NCI-H2196 treated with DMSO at 0.1 percent for 48 hours (cell line): ENCODE measurements around the gene WWOX.

ENCODE experiments used
- DNase-seq: peaks from one replicate; lab custom pipeline; 2025; ENCODE audit not compliant: unreplicated experiment; lab: John Stamatoyannopoulos, UW

Gene WWOX

DNA sequence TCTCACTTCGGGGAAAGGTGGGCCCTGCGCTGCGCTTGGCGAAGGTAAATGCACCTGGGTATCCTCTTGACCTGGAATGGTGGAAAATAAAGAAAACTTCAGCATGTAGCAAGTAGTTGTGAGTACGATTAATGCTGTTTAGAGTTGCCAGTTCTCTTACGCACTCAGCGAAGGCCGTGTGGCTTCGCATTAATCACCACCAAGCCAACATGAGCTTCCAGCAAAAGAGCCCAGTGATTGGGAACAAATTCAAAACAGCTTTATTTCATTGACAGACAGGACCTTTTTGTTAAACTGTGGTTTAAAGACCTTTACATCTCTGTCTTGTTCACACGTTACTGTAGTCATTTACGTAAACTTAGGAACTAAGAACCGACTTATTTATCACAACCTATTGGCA, 969.7 kb downstream of the WWOX start:
- DNase-seq, result no peak

DNA sequence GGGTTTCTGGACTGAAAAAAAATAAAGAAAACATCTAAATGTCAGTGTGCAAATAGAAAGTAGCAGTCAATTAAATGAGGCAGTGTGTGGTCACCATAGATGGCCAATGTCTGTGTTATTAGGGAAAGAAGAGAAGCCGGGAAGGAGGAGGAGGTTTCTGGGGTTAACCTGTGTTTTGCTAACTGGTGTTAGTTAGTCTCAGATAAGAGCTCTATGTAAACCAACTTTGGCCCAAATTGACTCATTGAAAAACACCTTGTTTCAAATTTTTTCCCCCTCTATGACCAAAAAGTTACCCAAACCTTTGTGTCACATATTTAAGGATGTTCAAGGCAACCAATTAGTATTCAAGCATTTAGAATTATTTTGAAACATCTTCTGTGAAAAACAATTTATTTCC, 970.2 kb downstream of the WWOX start:
- no peak for DNase-seq

DNA sequence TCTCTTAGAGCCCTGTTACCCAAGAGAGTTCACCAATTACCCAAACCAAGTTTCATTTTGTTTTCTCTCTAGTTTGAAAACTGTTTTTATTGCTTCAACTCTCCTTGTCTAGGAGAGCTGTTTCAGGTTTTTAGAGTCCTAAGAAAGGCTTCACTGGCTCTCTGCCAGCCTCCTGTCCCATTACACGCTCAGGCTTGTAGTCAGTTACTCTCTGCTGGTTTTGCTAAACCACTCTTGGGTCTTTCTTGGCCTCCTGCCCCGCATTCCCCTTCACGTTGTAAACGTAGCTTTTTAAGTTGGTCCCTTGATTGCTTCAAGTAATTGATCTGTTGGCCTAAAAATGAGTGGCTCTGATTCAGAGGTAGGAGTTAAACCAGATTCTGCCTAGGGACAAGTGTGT, 972.0 kb downstream of the WWOX start:
- DNase-seq, result no peak

DNA sequence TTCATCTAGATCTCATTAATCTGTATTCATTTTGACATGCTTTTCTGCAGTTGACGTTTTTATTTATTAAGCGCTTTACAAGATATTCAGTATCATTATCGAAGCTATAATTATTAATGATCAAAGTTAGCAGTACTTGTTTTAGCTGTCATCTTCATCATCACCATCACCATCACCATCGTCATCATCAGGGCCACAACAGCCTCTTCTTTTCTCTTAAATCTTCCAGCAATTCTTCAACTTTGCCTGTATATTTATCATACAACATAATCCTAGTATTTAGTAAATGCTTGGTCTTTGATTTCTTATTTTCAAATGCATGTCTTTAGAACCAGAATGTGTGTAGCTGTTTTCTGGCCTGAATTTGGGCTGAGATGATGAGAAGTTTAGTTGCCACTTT, 973.1 kb downstream of the WWOX start:
- no peak for DNase-seq

DNA sequence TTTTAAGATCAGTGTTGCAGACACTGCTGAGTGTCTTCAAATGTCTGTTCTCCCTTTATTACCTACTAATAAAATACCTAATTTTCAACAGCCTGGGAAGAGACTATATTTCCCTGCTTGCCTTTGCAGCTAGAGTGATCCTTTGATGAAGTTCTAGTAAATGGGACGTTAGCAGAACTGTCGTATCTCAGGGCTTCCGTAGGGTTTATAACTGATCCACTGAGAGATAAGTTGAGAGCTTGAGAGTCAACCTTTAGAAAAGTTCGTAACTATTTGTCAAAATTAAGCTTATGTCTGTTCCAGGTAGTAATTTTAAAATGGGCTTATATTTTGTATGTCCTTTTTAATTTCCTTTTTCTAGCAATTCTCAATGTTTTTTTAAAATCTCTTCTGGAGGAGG, 974.1 kb downstream of the WWOX start:
- DNase-seq, result no peak

DNA sequence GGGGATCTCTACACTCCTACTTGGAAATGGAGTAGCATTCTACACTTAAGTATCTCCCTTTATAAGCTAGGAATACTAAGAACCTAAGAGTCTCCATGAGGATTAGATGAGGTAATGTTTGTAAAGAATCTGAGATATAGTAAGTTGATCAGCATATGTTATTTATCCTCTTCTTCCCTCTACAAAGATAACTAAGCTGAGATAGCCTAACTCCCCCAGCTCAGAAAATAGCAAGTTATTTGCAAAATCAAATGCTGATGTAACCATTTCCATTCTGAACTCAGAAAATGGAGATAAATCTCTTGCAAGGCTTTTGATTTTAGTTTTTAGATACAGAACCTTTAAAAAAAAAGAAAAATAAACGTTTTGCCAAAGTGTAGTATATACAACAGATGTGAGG, 975.1 kb downstream of the WWOX start:
- no peak for DNase-seq

DNA sequence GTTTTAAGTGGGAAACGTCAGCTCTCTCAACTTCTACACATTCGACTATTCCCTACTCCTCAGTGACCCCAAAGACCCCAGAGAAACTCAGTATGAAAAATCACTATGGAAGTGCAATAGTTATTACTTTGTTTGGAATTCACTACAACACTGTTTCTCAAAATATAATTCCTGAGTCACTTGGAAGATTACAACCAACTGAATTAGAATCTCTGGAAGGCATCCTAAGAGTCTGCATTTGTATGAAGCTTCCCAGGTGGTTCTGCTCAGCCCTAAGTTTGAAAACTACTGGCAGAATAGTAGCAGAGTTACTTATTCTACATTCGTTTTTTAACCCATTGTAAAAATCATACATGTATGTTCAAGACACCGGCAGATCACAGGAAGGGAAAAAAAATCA, 975.5 kb downstream of the WWOX start:
- no peak for DNase-seq

DNA sequence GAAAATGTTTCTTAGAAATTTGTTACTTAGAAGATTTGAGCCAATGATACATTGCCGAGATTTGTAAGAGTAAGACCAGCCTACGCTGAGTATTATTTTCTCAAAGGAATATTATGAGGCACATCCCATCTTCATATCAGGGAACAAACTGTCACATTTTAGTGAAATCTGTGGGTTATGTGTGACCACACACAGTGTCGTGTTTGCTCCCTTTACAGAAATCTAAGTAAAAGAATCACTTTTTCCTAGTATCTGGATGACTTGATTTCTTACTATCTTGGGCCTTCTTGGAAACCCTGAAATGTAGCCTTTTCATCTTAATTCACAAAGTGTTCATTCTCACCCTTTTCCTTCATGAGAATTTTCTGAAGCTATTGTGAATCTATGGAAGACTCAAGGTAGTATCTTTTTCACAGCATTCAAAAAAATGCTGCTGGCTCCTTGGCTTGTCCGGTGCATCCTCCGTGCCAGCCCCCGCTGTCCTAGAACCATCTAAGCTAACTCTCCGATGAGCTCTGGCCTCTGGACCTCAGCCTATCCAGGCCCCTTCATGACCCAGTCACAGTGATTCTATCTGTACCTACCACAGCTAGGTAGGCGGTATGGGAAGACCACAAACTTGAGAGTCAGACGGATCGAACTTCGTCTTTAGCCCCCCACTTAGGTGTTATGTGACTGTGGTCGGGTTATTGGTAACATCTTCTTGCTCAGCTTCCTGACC, 976.8 kb downstream of the WWOX start:
- DNase-seq, result no peak

DNA sequence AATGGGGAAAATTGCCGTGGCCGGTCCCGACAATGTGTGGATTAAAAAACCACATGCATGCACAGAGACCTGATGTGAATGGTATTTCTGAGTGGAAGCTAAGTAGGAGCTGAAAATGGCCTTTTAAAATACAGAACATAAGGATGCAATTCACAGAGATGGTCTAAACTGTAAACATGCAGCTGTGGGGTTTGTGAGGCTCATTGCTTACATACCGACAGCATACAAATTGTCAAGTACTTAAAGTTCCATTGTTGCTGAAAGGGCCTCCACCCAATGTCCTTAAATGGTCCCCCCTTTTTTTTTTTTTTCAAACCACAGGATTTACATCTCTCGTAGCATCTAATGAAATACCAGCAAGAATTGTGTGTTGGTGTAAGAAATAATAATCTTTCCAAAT, 977.9 kb downstream of the WWOX start:
- DNase-seq, result no peak

DNA sequence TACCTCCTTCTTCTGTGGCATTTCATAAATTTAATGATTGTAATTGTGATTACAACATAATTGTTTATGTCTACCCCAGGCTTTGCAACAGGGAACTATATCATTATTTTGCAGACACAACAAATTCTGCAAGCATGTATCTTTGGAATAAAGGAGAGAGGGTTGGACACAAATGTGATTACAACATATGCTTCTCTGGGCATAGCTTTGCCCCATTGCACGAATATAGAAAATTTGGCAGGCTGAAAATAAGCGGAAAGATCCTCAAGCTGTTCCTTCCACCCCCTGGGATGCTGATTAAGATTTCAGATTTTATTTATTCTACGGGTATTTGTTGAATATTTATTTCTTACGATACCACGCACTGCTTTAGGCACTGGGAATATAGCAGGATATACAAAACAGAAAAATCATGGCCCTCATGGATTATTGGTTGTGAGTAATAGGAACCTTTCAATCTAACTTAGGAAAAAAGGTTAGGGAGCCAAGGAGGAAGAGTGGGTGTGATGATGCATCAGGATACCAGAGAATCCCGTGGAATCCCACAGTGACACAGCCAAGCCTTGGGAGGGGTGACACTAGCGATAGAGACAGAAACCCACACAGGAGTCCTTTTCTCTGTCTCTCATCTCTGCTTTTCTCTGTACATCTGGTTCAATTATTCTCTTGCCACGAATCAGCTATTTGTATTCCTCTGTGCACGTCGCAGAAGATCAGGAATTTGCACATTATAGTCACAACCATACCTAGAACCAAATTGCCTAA, 980.4 kb downstream of the WWOX start:
- no peak for DNase-seq

DNA sequence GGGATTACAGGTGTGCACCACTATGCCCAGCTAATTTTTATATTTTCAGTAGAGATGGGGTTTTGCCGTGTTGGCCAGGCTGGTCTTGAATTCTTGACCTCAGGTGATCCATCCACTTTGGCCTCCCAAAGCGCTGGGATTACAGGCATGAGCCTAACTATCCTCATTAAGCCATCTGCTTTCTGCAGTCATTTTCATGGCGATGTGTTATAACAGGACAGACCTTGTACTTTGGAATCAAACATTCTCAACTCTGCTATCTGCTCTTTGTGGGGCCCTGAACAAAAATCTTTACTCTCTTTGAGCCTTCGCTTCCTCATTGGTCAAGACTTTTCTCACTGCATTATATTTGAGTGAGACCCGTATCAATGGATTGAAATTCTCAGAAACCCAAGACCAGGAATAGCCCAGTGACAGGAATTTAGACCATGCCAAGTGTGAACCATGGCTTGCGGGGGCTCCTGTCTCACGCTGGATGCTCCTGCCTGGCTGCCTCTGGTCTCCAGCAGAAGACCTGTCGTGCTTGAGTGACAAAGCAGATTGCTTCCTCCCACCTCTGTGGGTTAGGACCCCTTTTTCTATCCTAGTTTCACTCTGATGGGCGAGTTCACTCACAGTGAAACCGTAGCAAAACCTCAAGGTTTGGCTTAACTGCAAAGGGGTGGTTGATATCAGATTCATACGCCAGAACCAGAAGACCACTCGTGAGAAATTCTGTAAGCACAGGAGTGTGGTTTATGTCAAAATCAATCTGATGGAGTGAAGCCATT, 982.0 kb downstream of the WWOX start:
- no peak for DNase-seq

DNA sequence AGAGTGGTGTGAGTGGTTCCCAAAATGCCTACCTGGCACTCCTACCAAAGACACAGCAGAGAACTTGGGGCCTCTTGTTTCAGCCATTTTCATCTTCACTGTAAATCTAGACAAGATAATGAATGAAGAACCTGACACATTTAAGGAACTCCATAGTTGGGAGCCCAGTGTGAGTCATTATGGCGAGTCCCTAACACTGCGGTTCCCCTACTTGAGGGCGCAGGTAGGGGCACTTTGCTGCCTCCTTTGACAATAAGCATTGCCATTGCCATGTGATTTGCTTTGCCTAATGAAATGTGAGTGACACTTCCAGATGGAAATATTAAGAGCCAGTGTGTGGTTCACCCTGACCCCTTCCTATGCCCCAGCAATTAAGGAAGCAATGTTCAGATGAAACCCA, 983.5 kb downstream of the WWOX start:
- DNase-seq, result no peak

DNA sequence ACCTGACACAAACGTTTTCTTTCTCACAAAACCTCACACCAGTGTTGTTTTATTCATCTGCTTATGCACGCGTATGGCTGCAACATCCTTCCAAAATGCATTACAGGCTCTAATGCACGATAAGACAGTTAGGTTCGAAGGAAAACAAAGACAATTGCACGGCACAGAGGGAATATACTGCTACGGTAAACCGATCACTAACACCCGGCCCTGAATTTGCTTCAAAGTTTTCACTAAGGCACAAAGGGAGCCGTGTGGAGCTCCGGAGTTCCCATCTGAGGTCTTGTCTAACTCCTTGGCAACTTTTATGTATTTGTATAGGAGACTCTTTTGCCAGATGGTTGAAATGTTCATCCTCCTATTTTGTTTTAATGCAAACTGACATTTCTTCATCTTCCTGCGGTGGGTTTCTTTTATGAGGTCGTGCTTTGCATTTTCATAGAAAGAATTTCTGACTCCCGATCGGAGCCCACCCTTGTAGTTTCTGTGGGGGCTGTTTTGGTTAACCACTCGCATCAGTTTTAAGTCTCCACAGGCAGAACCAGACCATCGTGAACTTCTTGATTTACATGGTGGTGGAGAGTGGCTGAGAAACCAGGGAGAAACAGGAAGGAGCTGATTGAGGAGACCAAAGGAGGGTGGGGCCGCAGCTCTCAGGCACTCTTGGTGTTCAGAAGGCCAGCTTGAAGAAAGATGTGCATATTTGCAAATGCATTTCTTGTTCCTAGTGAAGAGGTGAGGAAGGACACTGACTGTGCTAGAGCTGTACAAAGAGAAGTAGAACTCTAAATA, 984.2 kb downstream of the WWOX start:
- no peak for DNase-seq

DNA sequence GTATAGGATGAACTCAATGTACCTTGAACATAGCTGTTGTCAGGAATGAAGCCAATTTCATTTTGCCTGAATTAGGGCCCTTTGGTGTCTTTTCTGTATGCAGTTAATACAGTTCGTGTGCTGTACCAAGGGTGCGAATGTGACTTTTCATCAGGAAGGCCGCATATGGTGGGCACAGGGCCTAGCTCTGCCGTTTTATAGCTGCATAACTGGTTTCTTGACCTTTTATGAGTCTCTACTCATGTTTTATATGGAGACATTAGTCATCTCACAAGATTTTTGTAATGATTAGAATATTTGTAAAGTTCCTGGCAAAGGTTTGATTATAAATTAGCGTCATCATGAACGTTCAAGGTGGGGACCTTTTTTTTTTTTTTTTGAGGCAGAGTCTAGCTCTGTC, 989.5 kb downstream of the WWOX start:
- DNase-seq, result no peak

DNA sequence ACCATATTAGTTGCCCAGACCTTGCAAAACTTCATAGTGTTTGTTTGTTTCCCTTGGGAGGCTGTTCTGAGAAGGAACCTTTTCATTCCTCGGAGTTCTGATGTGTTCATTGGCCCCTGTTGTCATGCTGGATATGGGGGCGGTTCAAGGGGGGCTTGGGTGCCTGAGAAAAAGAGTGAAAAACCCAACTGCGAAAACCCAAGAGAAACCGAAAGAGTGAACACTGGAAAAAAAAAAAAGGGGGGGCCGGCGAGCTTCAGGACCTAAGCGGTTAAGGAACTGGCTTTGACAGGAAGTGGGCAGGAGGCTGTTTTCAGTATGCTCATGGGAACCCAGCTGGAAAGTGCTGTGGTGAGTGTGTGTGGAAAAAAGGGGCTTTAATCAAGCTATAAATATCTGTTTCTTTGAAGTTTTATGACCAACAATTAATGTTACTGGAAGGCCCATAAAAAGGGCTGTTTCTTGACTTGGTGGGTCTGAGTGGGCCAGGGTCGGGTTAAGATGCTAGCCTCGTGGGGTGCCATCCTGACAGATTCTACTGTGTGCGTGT, 990.4 kb downstream of the WWOX start:
- no peak for DNase-seq

DNA sequence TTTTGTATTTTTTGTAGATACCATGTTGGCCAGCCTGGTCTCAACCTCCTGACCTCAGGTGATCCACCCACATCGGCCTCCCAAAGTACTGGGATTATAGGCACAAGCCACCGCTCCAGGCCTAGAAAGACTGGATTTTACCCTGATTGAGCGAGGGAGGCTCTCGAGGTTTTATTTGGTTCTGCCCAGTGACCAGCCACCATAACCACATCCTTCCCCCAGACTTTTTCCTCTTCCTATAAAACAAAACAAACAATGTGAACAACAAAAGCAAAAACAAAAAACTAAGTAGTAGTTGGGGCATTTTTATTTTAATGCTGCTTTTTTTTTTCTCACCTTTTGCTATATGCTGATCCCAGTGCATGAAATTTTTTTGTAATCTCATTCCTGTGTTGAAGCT, 991.5 kb downstream of the WWOX start:
- DNase-seq, result no peak

DNA sequence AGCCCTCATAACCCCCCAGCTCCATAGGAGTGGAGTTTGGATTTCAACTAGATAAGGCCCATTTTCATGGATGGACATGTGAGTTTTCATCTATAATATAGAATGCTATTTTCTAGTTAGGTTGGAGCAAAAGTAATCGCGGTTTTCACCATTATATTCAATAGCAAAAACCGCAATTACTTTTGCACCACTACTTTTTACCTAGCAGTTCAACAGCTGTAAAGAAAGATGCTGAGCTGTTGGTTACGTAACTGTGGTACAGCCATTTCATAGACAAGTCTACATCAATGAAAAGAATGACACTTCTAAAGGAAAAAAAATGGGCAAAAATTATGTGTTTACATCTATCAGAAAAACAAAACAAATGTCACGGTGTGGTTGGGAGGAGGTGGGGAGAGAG, 993.4 kb downstream of the WWOX start:
- no peak for DNase-seq

DNA sequence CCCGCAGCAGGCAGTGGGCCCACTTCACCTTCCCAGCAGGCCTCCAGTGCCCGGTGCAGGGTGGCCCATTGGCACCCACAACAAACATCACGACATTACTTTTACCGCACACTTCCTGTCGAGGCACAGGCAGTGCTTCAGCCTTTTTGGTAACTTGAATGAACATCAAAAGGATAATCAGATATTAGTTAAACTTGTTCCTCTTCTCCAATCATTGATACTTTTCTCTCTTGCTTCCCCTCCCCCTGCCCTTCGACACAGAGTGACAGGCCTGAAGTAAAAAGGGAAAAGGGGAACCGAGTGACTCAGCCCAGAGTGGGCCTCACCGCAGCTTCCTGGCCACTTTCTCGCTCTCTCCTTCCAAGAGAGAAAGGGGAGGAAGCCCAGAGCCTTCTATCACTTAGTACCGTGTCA, 994.1 kb downstream of the WWOX start:
- DNase-seq, result no peak

DNA sequence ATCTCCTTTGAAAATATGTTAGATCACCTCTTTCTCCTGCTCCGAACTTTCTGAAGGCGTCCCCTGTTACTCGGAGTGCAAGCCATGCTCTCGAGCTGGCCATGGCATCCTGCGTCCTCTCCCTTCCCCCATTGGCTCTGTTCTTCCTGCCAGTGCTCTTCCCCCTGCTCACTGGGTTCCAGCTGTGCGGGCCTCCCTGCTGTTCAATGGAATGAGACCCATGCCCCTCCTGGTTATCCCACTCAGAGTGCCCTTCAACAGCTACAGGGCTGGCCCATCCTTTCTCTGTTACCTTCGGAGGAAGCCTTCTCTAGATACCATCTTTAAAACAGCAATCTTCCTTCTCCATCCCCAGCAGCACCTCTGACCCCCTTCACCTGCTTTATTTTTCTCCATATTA, 996.8 kb downstream of the WWOX start:
- DNase-seq, result no peak

DNA sequence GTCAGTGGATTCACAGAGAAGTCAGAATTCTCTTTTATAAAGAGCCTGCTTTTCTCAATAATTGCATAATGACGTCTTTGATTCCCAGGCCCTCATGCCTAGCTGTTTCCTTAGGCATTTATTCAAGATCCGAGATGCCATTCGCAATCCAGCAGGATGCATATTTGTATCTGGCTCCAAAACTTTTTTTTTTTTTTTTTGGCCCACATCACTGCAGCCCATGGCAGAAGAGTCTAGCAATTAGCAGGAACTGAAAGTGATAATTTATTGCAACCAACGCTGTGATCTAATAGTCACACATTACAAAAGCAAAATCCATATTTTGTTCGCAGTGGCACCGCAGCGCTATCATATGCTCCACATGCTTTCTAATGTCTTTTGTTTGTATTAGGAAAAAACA, 997.7 kb downstream of the WWOX start:
- no peak for DNase-seq

DNA sequence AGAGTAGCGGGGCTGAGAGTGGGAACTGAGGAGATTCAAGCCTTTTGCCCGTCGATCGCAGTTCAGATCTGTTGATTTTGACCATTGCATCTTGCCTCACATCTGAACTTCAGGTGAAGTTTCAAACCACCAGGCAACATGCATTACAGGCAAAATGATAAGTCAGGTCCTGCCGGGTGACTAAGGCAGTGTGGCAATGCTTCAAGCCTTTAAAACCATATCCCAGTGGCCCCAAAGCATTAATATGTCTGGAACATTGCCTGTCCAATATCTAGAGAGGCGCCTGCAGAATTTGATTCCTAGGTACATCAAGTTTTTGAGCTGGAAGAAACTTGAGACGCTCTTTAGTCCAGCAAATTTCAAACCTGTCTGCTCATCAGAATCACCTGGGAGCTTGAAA, 998.3 kb downstream of the WWOX start:
- DNase-seq, result no peak
